Renal cortical epithelial cell (primary cell): Measurements from ENCODE around the gene AURKAIP1. TPM values are rescaled to one million over a fixed set of nuclear protein-coding genes. Genes with fewer than 3 reads are reported as not detected.
"Not testable (repeated sequence)": the region's sequence is repeated elsewhere in the genome, so short reads cannot be mapped to it uniquely, and the experiment has no call there.

Experiments
- DNase-seq: peaks from one replicate; pipeline ENCODE4 v3.0.0-alpha.2; 2011; ENCODE audit warnings: low read depth
- total RNA-seq: library from RNA; depleted of rRNA; stranded (reverse); fragments of >200 nt; gene quantifications from 2 replicates; pipeline ENCODE4 v1.2.3, GENCODE V29; 2014

Gene AURKAIP1
- total RNA-seq, 1 donor from 2014 or later: 75.6 TPM

DNA sequence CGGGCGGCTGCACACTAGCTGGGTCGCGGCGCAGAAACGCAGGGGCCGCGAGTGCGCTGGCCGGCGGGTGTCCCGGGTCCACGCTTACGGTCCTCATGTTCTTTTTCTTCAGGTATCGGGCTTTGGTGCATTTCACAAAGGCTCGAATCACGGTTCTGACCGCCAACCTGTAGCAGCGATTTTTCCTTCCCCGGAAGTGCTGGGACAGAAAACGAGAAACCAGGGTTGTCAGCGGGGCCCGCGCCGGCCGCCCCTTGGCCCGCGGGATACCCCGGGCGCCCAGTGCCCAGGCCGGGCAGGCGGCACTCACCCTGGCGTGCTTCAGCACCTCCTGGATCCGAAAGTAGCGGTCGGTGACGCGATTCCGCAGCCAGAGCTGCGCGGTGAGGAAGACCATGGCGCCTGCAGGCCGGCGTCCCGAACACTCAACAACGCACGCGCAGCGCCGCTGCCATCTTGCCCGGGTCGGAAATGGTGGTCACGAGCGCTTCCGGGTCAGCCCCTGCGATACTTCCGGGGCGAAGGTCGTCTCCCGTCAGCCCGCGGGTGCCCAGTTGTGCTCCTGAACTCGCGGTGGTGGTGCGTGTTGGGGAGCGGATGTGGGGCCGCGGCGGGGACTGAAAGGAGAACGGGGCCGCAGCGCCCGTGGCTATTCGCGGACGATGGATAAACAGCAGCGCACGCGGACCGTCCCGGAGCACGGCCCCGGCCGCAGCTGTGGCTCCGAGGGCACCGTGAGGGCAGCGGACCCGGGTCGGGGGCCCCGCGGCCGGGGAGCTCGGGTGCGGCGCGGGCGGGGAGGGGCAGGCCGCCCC lies 32.0 kb upstream of the AURKAIP1 start, which contains the start of gene MRPL20:
TSS of gene MRPL20 (minus strand) at position 473 of the 815 bp plus-strand sequence. CDS start at position 397, 76 bp downstream.
- peak; percentile 77 for DNase-seq

DNA sequence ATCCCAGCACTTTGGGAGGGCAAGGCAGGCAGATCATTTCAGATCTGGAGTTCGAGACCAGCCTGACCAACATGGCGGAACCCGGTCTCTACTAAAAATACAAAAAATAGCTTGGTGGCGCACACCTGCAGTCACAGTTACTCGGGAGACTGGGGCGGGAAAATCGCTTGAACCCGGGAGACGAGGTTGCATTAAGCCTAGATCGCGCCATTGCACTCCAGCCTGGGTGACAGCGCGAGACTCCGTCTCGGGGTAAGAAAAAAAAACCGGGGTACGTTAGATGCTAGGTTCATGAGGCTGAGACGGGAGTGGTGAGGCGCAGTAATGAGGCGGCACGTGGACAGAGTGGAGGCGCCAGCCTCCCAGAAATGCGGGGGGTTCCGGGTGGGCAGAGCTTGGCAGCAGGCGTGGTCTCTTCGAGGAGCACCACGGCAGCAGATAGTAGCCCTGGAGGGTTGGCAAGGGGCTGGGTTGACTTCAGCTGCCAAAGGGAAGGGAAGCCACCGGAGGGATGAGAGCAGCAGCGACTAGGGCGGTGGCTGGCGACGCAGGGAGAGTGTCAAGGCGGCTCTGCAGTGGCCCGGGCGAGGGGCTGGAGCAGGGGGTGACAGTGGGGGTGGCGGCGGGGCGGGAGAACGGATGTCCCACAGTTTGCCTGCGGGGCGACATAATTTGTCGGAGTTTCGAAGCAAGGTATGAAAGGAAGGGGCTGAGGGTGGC lies 31.3 kb upstream of the AURKAIP1 start:
- DNase-seq: no peak

DNA sequence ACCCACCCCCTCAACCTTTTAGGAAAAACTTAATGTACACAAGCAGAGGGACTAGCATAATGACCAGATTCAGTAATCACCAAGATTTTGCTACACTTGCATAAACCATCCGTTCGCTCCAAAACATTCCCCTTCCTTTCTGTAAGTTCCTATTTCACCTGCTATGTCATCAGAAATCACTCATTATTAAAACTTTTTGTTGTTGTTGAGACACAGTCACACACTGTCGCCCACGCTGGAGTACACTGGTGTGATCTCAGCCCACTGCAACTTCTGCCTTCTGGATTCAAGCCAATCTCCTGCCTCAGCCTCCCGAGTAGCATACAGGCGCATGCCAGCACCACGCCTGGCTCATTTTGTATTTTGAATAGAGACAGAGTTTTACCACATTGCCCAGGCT lies 28.6 kb upstream of the AURKAIP1 start:
- DNase-seq: no peak

DNA sequence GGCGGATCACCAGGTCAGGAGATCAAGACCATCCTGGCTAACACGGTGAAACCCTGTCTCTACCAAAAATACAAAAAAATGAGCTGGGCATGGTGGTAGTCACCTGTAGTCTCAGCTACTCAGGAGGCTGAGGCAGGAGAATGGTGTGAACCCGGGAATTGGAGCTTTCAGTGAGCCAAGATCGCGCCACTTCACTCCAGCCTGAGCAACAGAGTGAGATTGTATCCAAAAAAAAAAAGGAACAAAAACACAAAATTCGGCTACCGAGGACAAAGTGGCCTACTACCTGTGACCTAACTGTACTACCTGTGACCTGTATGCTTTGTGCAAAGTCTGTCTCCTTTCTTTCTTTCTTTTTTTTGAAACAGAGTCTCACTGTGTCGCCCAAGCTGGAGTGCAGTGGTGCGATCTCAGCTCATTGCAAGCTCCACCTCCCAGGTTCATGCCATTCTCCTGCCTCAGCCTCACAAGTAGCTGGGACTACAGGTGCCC lies 27.9 kb upstream of the AURKAIP1 start:
- DNase-seq: not testable (repeated sequence)

DNA sequence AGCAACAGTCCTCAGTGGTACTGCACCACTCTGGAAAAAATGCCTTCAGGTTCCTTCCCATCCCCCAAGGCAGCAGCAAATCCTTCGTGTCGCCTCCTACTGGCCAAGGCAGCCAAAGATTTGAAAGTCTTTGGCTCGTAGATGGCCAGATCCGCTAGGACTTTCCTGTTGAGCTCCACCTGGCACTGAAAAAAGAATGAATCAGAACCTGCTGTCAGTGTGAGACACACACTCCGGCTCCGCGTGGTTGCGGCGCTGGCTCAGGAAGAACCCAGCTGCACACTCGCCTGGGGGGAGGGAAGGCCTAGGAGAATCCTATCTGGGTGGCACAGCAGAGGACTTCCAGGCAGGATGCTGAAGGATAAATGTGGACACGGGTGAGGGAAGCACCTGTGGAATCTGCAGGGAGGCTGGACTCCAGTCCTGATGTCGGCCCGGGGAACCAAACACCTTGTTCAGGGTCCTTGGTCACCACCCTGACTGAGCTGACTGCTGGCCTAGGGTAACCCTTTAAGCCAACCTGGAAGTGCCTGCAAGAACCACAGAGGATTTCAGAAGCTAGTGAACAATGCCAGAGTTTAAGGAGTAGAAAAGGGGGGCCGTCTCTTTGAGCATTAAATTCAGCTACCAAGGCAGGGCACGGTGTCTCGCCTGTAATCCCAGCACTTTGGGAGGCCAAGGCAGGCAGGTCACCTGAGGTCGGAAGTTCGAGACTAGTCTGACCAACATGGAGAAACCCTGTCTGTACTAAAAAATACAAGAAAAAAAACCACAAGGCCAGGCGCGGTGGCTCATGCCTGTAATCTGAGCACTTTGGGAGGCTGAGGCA lies 27.3 kb upstream of the AURKAIP1 start:
- DNase-seq: peak; percentile 61

DNA sequence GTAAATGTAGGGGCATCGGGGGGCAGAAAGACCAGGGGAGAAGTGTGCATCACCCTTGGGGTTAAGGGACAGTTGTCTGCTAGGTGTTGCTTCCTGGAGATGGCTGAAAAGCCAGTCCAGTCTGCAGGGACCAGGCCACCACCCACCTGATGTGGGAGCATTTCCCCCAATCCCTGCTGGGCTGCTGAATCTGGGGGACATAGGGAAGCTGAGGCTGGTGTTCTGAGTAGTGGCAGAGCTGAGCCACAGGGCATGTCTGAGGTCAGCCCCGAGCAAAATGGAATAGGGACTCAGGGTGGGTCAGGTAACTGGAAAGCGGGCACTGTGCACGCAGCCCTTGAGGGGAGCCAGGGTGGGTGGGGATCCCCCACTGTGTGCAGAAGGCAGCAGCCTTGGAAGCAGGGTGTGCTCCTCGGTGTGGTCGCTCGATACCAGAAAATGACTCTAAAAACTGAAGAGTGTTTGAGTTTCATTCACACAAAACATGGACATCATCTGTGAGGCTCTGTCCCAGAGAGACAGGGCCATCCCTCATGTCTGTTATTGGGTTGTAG lies 26.5 kb upstream of the AURKAIP1 start:
- no peak for DNase-seq

DNA sequence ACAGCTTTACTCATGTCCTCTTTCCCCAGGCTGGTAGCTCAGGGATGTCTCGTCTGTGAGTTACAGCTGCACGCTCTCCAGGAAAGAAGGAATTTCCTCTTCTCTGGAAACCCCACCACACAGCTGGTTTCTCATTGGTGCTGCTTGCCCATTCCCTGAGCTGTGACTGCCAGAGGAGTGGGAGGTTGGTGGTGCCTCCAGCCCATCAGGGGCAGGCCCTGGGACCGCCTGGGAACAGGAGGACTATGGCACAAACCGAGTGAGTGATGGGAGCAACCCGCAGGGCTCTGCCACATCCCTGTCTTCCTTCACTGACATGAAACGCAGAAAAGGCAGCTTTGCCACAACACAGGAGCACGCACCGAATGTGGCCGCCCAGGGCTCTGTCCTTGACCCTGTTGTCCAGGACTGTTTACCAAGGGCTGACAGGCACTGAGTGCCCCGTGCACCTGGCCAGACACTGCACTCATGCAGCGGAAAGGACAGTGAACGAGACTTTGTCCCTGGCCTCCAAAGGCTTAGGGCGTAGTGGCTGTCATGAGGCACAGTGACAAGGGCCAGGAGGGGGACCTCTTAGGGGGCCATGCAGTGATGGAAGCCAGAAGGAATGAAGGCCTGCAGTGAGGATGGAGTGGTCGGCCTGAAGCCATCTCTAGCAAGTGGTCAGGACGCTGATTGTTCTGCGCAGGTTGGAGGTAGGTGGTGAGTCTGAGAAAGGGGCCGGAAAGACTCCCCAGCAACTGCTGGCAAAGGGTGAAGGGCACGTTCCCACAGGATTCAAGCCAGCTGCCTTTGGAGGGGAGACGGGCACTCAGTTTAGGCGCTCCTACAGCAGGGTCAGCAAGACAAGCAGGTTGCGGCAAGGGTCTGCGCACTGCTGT lies 25.8 kb upstream of the AURKAIP1 start:
- no peak for DNase-seq

DNA sequence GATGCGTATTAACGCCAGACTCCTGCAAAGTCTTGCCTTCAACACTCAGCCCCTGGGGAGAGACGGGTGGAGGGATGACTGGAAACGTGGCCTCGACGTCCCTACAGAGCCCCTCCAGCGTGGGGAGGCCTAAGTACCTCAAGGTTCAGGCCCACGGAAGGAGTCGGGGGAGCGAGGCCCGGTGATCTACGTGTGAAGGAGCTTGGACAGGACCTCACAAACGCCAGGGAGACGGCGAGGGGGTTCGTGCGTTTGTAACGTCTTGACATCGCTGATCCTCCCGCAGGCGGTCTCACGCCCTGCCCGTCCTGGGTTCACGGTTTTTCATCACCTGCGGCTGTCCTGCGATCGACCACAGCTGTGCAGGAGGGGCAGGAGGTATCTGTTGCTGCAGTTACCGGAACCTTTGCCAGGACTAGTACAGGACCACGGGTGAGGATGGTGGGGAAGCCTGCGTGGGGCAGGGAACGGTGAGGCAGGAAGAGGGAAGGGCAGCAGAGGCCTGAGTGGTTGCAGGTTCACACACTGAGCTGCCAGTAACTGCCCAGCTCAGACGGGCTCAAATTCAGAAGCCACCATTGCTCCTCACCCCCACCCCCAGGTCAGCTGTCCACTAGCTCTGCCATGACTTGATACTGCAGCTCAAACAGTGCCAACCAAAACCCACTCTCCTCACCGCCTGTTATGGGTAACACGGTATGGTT lies 25.0 kb upstream of the AURKAIP1 start:
- no peak for DNase-seq

DNA sequence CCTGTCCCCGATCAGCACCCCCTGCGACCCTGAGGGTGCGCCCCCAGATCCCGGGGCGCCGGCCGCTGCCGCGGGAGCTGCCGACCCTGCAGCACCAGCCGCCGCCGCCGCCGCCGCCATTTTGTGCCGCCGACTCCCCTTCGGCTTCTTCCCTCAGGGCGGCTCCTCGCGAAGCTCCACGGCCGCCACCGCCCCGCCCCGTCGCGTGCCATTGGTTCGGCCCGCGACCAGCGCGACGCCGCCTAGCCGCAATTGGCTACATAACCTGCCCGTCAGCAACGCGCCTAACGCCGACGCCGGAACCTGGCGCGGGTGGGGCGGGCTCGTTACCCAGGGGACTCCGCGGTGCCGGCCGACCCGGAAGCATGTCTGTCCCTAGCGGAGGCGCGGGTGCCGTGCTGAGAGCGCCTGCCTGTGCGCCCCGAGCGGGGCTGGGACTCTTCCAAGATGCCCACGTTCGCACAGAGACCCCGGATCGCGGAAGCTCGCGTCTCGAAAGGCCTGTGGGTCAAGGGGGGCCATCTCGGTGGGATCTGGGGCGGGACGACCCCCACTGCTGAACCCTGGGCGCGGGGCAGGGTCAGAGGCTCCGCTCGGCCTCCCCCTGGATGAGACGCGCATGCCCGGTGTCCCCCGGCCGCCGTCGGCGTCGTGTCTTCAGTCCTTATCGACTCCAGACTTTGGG lies 24.3 kb upstream of the AURKAIP1 start, which contains the start of gene CCNL2:
TSS of gene CCNL2 (minus strand) at position 149 of the 685 bp plus-strand sequence. CDS start at position 120, 29 bp downstream.
- peak; percentile 88 for DNase-seq

DNA sequence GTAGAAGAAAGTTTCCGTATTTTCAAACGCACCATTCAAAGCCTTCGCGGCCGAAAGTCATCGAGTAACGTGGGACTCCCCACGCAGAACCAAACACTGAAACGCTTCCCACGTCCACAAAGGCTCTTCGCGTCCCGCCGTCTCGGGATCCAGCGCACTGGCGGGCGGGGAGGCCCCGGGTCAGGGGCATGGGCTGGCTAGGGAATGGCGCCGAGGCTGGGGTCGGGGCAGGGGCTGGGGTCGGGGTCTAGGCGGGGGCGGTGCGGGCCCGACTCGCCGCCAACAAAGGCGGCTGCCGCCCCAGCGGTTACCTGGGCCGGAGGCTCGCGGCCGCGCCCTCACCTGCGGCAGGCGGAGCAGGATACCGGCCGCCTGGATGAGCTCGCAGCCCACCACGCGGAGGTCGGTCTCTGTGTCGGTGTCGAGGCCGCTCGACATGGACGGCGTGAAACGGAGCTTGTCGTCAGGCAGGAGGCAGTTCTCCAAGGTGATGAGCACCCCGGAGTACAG lies 23.7 kb upstream of the AURKAIP1 start:
- DNase-seq: no peak

DNA sequence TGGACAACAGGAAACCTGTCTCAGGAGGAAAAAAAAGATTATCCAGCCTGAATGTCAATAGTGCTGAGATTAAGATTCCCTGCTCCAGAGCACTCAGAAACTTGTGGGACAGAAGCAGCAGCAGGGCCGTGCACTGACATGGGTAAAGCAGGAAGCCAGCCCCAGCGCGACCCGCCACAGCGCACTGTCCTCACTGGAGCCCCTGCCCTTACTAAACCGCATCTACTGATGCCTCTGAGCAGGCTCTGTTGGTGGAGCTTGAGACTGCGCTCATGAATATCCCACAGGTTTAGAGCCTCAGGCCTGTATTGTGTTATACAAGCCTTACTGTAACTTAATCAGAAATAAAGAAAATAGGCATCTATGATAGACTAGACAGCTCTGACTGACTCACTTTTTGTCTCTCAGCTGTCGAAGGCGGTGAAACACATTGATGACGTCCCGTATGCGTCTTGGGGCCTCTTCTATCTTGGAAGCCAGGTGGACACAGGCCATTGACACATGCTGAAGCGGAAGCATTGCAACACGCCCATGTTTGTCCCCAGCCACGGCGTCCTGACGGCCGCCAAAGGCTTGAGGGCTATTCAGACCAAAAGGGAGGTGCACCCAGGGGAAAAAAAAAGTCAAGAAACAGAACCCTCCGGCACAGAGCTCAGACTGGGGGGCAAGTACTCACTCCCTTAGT lies 23.0 kb upstream of the AURKAIP1 start:
- no peak for DNase-seq

DNA sequence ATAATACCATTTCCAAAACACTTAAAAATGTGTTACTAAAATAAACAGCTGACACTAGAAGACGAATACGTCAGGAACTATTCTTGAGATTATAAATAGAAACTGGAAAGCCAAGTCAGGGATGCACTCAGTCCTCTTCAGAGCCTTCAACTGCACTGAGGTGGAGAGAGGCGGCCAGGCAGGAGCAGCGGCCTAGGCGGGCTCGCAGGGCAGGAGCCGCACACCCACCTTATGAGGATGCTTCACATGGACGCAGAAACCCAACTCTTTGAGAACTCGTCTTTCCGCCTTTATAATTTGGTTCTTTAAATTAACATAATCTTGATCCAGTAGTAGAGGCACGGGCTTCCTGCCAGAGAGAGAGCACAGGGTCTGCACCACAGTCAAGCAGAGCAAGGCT lies 20.2 kb upstream of the AURKAIP1 start:
- DNase-seq: no peak

DNA sequence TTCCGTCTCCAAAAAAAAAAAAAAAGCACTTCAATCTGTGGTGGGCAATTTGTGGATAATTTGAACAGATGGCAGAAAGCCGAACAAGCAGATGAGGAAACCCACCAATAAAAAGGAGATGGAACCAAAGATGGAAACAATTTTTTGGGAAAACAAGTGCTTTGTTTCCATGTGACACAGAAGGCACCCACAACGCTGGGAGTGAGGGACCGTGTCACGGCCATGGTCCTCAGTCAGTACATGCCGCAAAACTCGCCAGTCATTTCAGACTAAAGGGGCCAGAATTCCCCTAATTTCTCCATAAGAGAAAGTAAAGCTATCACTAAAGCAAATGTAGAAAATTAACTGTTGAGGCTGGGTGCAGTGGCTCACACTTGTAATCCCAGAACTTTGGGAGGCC lies 19.1 kb upstream of the AURKAIP1 start:
- no peak for DNase-seq

DNA sequence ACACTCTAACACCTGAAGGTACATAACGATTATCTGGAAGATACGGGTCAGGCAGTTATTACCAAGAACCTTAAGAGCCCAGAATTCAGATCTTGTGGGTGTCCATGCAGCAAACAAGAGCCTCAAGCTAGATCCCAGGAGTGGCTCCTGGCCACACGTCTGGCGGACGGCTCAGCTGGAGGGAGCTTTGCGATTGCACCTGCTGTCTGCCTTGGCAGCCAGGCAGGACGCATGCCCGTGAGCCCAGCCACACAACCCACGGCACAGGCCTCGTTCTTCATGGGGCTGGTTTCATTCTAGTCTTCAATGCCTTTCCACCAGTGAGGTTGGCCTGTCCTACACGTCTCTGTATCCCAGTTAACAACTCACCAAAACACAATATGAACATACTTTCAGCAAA lies 18.4 kb upstream of the AURKAIP1 start:
- DNase-seq: no peak

DNA sequence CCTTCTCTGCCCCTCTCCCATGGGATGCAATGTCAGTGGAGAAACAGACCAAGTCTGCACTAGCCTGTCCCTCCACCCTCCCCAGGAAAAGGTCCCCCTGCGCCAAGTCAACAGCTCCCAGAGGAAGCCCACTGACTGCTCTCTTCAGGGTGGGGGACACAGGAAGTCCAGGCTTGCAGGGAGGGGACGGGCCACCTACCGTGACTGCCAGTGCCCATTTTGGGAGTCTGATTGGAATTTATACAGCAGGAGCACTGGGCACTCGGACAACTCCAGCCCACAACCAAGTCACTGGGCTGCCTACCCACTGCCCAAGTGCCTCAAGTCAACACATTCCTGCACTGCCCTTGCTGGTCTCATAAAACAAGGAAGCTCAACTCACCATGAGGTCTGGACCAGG lies 18.0 kb upstream of the AURKAIP1 start:
- no peak for DNase-seq

DNA sequence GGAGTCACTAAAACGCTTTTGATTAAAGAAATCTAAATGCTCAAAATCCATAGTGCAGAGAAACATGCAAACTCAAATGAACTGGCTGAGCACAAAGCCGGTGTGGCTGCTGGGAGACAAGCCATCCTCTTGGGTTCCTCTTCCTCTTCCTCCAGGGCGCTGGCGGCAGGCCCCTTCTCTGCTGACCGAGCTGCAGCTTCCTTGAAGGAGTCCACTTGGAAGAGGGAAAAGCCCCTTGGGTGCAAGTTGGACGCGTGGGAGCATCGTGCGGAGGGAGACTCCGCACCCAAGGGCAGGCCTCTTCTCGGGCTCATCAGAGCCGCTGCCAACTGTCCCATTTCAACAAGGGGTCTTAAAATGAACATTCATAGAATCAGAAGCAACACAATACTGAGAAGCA lies 16.2 kb upstream of the AURKAIP1 start:
- no peak for DNase-seq

DNA sequence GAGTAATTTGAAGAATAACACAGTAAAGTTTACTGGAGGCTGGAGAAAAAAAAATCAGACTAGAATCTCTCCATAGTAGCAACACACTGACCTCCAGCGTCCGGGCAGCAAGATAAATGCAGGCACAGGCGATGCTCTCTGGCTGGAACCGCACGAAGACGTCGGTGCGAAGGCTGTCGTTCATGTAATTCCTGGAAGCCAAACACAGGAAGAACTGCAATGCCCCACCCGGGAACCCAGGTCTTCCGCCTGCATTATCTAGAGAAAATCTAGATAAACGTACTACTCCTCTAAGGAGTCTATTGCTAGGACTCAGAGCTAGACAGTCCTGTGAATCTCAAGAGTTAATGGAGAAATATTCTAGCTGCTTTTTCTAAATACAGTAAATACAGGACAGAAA lies 15.7 kb upstream of the AURKAIP1 start:
- DNase-seq: no peak

DNA sequence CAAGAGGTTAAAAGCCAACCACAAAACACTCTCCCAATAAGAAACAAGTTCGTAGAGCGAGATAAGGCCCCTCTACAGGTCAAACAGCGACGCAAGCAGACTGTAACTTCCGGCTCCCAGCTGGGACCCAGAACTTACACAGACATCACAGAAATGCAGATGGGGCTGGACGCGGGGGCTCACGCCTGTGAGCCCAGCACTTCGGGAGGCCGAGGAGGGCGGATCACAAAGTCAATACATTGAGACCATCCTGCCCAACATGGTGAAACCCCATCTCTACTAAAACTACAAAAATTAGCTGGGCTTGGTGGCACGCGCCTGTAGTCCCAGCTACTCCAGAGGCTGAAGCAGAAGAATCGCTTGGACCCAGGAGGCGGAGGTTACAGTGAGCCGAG lies 13.1 kb upstream of the AURKAIP1 start:
- DNase-seq: no peak
